EH (cell line): ENCODE results near the gene PHAX.
"Not testable (repeated sequence)": the region's sequence is repeated elsewhere in the genome, so short reads cannot be mapped to it uniquely, and the experiment has no call there.

Source experiments
- DNase-seq: peaks from one replicate; pipeline ENCODE4 v3.0.0-alpha.2; 2015; ENCODE audit warnings: low read depth

PHAX gene

GRCh38 chr5:126659805-126660482, 59.2 kb downstream of the PHAX start:
- DNase-seq: no peak

GRCh38 chr5:126664586-126664985, 63.8 kb downstream of the PHAX start:
- no peak for DNase-seq

GRCh38 chr5:126670109-126670508, 69.4 kb downstream of the PHAX start:
- DNase-seq: not testable (repeated sequence)

GRCh38 chr5:126671681-126672080, 70.9 kb downstream of the PHAX start:
- DNase-seq: not testable (repeated sequence)

GRCh38 chr5:126673477-126673876, 72.7 kb downstream of the PHAX start:
- DNase-seq: no peak

GRCh38 chr5:126674145-126674544, 73.4 kb downstream of the PHAX start:
- no peak for DNase-seq

- DNase-seq: no peak
Measured at GRCh38 chr5:126675338-126675737, 74.6 kb downstream of the PHAX start.

GRCh38 chr5:126676195-126676624, 75.5 kb downstream of the PHAX start:
- peak; percentile 66 for DNase-seq
